K562 (cell line): Measurements from ENCODE around the gene PIGK. TPM values are rescaled to one million over a fixed set of nuclear protein-coding genes. Genes with fewer than 3 reads are reported as not detected.

ENCODE experiments used
- ATAC-seq: fragments of 200-7000 bp; cut with Tn5 transposase; 3 replicates; pipeline ENCODE4 v1.9.1; 2020; ENCODE audit warnings: moderate library complexity
- BruUV-seq: library from RNA; stranded (reverse); fragments of 400-500 nt; replicated peaks from 2 replicates; lab custom pipeline; 2021; lab: Mats Ljungman, UMichigan
- CTCF ChIA-PET: fragments of 300-600 bp; formaldehyde crosslinking; extraction: SDS; loops from one replicate; lab custom pipeline; 2021; ENCODE audit warnings: low intra/inter-chr PET ratio; lab: Yijun Ruan, JAX
- POLR2A ChIA-PET: fragments of 300-600, 350-650 bp; sonication (Branson Sonifier 250); formaldehyde crosslinking; extraction: SDS; loops from one replicate; lab custom pipeline; 2021; ENCODE audit warnings: antibody characterized with exemption, inconsistent platforms; lab: Yijun Ruan, JAX
- DNase-seq, 4 experiments: peaks; one replicate each; pipeline versions ENCODE4 v3.0.0 to v3.0.0-alpha.2; 2011 to 2018; ENCODE audit warnings: low spot score in 3 of 4, mixed read lengths in 3 of 4; ENCODE audit errors: extremely low read depth in 1 of 4
- FAIRE-seq: peaks from 2 replicates; lab custom pipeline; 2011; peaks lifted over from hg19 to GRCh38; lab: Jason Lieb, UNC
- H2AFZ ChIP-seq: 2 replicates; pipeline ENCODE4 v1.6.0; 2011; ENCODE audit warnings: low read depth, low read length, control low read depth, inconsistent platforms
- H3K27ac ChIP-seq: fragments of 200-600 bp; 3 replicates; pipeline ENCODE4 v1.8.0; 2011; ENCODE audit warnings: low read depth, mild to moderate bottlenecking, control low read depth, inconsistent platforms, low read length, moderate library complexity, mixed read lengths; ENCODE audit errors: extremely low read depth
- H3K27me3 ChIP-seq, 2 experiments: fragments of 300-600 bp in 1 of 2; 2 replicates in 1 of 2; 3 replicates in 1 of 2; pipeline versions ENCODE4 v1.6.0 to v1.8.0; 2011; ENCODE audit warnings: inconsistent platforms in 2 of 2, low read length in 2 of 2, mild to moderate bottlenecking in 1 of 2, mixed read lengths in 1 of 2, moderate library complexity in 1 of 2; ENCODE audit not compliant: control insufficient read depth in 2 of 2, insufficient read depth in 2 of 2
- H3K36me3 ChIP-seq: fragments of 300-600 bp; 3 replicates; pipeline ENCODE4 v1.8.0; 2011; ENCODE audit warnings: mild to moderate bottlenecking, low read length, inconsistent platforms; ENCODE audit not compliant: control insufficient read depth, insufficient read depth
- H3K4me1 ChIP-seq, 2 experiments: fragments of 200-600 bp in 1 of 2; replicated peaks in 1 of 2; 2 replicates in 1 of 2; 3 replicates in 1 of 2; pipeline versions ENCODE4 v1.5.1 to v1.8.0; 2011; ENCODE audit warnings: inconsistent platforms in 2 of 2, low read length in 2 of 2, mild to moderate bottlenecking in 1 of 2, mixed read lengths in 1 of 2, moderate library complexity in 1 of 2; ENCODE audit not compliant: control insufficient read depth in 2 of 2, insufficient read depth in 2 of 2
- H3K4me2 ChIP-seq: 2 replicates; pipeline ENCODE4 v1.6.1; 2011; ENCODE audit warnings: low read length, control low read depth, inconsistent platforms, mixed read lengths; ENCODE audit not compliant: insufficient read depth
- H3K4me3 ChIP-seq: fragments of 200-600 bp; sonication (generic), shearing (Covaris generic); 2 replicates; pipeline ENCODE4 v1.5.1; 2016; ENCODE audit warnings: control low read depth, inconsistent platforms
- H3K79me2 ChIP-seq: fragments of 200-600 bp; 3 replicates; pipeline ENCODE4 v1.8.0; 2011; ENCODE audit warnings: low read length, inconsistent platforms; ENCODE audit not compliant: control insufficient read depth, insufficient read depth
- H3K9ac ChIP-seq, 2 experiments: 2 replicates each; pipeline versions ENCODE4 v1.6.0 to v1.6.1; 2011; ENCODE audit warnings: low read depth in 2 of 2, low read length in 2 of 2, control low read depth in 1 of 2, inconsistent platforms in 1 of 2, mild to moderate bottlenecking in 1 of 2, mixed read lengths in 1 of 2; ENCODE audit not compliant: insufficient read depth in 1 of 2
- H3K9me1 ChIP-seq: one replicate; pipeline ENCODE4 v1.6.0; 2011; ENCODE audit warnings: inconsistent platforms, mild to moderate bottlenecking, low read length, moderate library complexity; ENCODE audit not compliant: control insufficient read depth, insufficient read depth
- H3K9me3 ChIP-seq: replicated peaks from 2 replicates; pipeline ENCODE4 v1.5.1; 2011; ENCODE audit warnings: low read depth, low read length, inconsistent platforms; ENCODE audit not compliant: control insufficient read depth, insufficient read depth
- H4K20me1 ChIP-seq: replicated peaks from 2 replicates; pipeline ENCODE4 v1.6.1; 2011; ENCODE audit warnings: low read length, inconsistent platforms, mixed read lengths; ENCODE audit not compliant: control insufficient read depth, insufficient read depth
- CCAR2 ChIP-seq: fragments of 200-400 bp; formaldehyde crosslinking; IDR thresholded peaks from 2 replicates; pipeline ENCODE4 v1.6.1; 2017; ENCODE audit warnings: mild to moderate bottlenecking, low read depth, low read length
- CEBPB ChIP-seq: fragments of 450-650 bp; IDR thresholded peaks from 2 replicates; pipeline ENCODE4 v1.6.1; 2016; ENCODE audit warnings: missing genetic modification characterization, missing compliant biosample characterization
- EP300 ChIP-seq: IDR thresholded peaks from 2 replicates; pipeline ENCODE4 v1.6.1; 2012; ENCODE audit warnings: low read length, improper control_type of control experiment
- ESRRA ChIP-seq: fragments of 450-650 bp; IDR thresholded peaks from 2 replicates; pipeline ENCODE4 v1.6.1; 2014; ENCODE audit warnings: low read depth, mild to moderate bottlenecking, moderate library complexity, borderline replicate concordance
- GABPA ChIP-seq: fragments of 200-800 bp; sonication (Bioruptor generic); conservative IDR thresholded peaks from 2 replicates; pipeline ENCODE4 v1.6.1; 2016; ENCODE audit warnings: low read depth, missing genetic modification characterization, missing compliant biosample characterization
- KDM2B ChIP-seq: fragments of 250-450 bp; sonication (Bioruptor Pico); IDR thresholded peaks from 2 replicates; pipeline ENCODE4 v1.8.0; 2021; ENCODE audit warnings: mild to moderate bottlenecking, moderate library complexity
- MECOM ChIP-seq: fragments of 250-450 bp; sonication (Bioruptor Pico); IDR thresholded peaks from 2 replicates; pipeline ENCODE4 v1.8.0; 2022; ENCODE audit warnings: inconsistent platforms
- NFIX ChIP-seq: fragments of 250-450 bp; sonication (Bioruptor Pico); IDR thresholded peaks from 2 replicates; pipeline ENCODE4 v1.4.0; 2020; ENCODE audit warnings: low read depth, mild to moderate bottlenecking, moderate library complexity
- OTX1 ChIP-seq: fragments of 450-650 bp; formaldehyde crosslinking; IDR thresholded peaks from 2 replicates; pipeline ENCODE4 v1.4.0; 2022; ENCODE audit warnings: mild to moderate bottlenecking
- PHTF2 ChIP-seq: fragments of 250-450 bp; sonication (Bioruptor Pico); IDR thresholded peaks from 2 replicates; pipeline ENCODE4 v1.5.0; 2021; ENCODE audit warnings: mild to moderate bottlenecking
- PURB ChIP-seq: sonication (generic); formaldehyde crosslinking; IDR thresholded peaks from 2 replicates; pipeline ENCODE4 v1.9.0; 2021; ENCODE audit warnings: low read depth, mild to moderate bottlenecking, missing genetic modification reagents
- STAG1 ChIP-seq: sonication (generic); formaldehyde crosslinking; IDR thresholded peaks from 2 replicates; pipeline ENCODE4 v1.5.0; 2020; ENCODE audit warnings: missing genetic modification reagents, borderline replicate concordance
- TAF7 ChIP-seq: fragments of 450-650 bp; IDR thresholded peaks from 2 replicates; pipeline ENCODE4 v1.6.1; 2016; ENCODE audit warnings: missing genetic modification characterization, missing compliant biosample characterization
- ZNF75A ChIP-seq: fragments of 450-650 bp; formaldehyde crosslinking; IDR thresholded peaks from 2 replicates; pipeline ENCODE4 v1.4.0; 2020; ENCODE audit warnings: mild to moderate bottlenecking
- WGBS: fragments of 100-300 bp; shearing (Covaris generic); methylation state at CpG from one replicate; pipeline ENCODE4 v1.1.6; 2016; ENCODE audit warnings: low coverage, mixed read lengths; ENCODE audit not compliant: insufficient coverage; ENCODE audit errors: missing lambda C conversion rate; 5-methylcytosine and 5-hydroxymethylcytosine counted together
- in situ Hi-C: fragments of 300-500 bp; cut with MboI; formaldehyde crosslinking; loops from 4 replicates; pipeline ENCODE4 v1.15.0; 2018; ENCODE audit warnings: inconsistent platforms, mixed read lengths
- intact Hi-C: fragments of 100-400 bp; cut with micrococcal nuclease; formaldehyde crosslinking; loops from 2 replicates; pipeline ENCODE4 v1.14.2; 2022
- polyA plus RNA-seq, 8 experiments: library from polyadenylated mRNA; depleted of rRNA in 4 of 8; stranded (reverse) in 5 of 8; unstranded in 3 of 8; fragments of >200 nt; fragmentation: Nextera tagmentation in 2 of 8; fragmentation: Illumina TruSeq in 1 of 8; extraction: Ambion mirVana in 2 of 8; extraction: Trizol in 1 of 8; gene quantifications; 2 replicates each; pipeline versions ENCODE4 v1.2.1 to v1.2.3, GENCODE V29; 2011 to 2014; ENCODE audit warnings: inconsistent platforms in 1 of 8, missing spikeins in 1 of 8
- total RNA-seq, 7 experiments: library from RNA; depleted of rRNA in 6 of 7; stranded (reverse); fragments of >200 nt in 6 of 7; fragmentation: Illumina TruSeq in 2 of 7; extraction: Trizol in 2 of 7; gene quantifications; 2 replicates each; pipeline versions ENCODE4 v1.2.1 to v1.2.3, GENCODE V29; 2011 to 2021; ENCODE audit warnings: low replicate concordance in 1 of 7
- TF ChIP-seq, protein P1 (sequence below): sonication (generic); formaldehyde crosslinking; IDR thresholded peaks from 2 replicates; pipeline ENCODE4 v1.8.0; 2022; ENCODE audit warnings: missing genetic modification reagents, mild to moderate bottlenecking, moderate library complexity, borderline replicate concordance
- TF ChIP-seq, protein P2 (sequence below): sonication (generic); formaldehyde crosslinking; IDR thresholded peaks from 2 replicates; pipeline ENCODE4 v1.8.0; 2023; ENCODE audit warnings: mild to moderate bottlenecking, missing genetic modification reagents
- TF ChIP-seq, protein P3 (sequence below): IDR thresholded peaks from 2 replicates; pipeline ENCODE4 v1.6.1; 2016; ENCODE audit warnings: missing genetic modification characterization, missing compliant biosample characterization
- TF ChIP-seq, protein P4 (sequence below): sonication (generic); formaldehyde crosslinking; IDR thresholded peaks from 2 replicates; pipeline ENCODE4 v1.8.0; 2022; ENCODE audit warnings: mild to moderate bottlenecking, low read depth, missing genetic modification reagents

PIGK gene
- total and polyA plus RNA-seq, 9 of the 15 experiments (the other 6 are each of a cell fraction or from before 2014, with no cell fraction given), result 15.7 to 59.5 (median 29.9) TPM

DNA sequence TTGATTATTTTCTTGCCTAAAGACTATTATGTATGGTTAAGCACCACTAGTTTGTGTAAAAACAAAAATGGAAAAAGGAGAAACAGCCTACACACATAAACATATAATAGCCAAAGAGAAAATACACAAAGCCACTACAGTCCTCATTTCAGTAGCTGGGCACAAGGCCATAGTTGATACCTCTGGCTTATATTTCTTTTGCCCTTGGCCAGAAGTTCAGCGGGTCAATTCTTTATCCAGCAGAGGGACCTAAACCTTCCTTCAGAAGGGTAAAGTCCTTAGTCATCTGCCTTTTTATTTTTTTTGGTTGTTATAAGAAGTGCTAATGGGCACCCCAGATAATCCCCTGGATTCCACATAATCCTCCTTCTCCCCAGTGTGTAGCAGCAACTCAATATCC lies 134.1 kb downstream of the PIGK start:
- POLR2A ChIA-PET, result no interaction called here
- no TSS peak for BruUV-seq
- TF ChIP-seq TAF7 (tag), result no peak
- TF ChIP-seq, protein P1, sequence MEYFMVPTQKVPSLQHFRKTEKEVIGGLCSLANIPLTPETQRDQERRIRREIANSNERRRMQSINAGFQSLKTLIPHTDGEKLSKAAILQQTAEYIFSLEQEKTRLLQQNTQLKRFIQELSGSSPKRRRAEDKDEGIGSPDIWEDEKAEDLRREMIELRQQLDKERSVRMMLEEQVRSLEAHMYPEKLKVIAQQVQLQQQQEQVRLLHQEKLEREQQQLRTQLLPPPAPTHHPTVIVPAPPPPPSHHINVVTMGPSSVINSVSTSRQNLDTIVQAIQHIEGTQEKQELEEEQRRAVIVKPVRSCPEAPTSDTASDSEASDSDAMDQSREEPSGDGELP (CRISPR knock-in tag), result no peak
- TF ChIP-seq EP300, result no peak
- TF ChIP-seq, protein P2, sequence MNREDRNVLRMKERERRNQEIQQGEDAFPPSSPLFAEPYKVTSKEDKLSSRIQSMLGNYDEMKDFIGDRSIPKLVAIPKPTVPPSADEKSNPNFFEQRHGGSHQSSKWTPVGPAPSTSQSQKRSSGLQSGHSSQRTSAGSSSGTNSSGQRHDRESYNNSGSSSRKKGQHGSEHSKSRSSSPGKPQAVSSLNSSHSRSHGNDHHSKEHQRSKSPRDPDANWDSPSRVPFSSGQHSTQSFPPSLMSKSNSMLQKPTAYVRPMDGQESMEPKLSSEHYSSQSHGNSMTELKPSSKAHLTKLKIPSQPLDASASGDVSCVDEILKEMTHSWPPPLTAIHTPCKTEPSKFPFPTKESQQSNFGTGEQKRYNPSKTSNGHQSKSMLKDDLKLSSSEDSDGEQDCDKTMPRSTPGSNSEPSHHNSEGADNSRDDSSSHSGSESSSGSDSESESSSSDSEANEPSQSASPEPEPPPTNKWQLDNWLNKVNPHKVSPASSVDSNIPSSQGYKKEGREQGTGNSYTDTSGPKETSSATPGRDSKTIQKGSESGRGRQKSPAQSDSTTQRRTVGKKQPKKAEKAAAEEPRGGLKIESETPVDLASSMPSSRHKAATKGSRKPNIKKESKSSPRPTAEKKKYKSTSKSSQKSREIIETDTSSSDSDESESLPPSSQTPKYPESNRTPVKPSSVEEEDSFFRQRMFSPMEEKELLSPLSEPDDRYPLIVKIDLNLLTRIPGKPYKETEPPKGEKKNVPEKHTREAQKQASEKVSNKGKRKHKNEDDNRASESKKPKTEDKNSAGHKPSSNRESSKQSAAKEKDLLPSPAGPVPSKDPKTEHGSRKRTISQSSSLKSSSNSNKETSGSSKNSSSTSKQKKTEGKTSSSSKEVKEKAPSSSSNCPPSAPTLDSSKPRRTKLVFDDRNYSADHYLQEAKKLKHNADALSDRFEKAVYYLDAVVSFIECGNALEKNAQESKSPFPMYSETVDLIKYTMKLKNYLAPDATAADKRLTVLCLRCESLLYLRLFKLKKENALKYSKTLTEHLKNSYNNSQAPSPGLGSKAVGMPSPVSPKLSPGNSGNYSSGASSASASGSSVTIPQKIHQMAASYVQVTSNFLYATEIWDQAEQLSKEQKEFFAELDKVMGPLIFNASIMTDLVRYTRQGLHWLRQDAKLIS (CRISPR knock-in tag), result no peak
- TF ChIP-seq NFIX, result no peak
- TF ChIP-seq, protein P3, sequence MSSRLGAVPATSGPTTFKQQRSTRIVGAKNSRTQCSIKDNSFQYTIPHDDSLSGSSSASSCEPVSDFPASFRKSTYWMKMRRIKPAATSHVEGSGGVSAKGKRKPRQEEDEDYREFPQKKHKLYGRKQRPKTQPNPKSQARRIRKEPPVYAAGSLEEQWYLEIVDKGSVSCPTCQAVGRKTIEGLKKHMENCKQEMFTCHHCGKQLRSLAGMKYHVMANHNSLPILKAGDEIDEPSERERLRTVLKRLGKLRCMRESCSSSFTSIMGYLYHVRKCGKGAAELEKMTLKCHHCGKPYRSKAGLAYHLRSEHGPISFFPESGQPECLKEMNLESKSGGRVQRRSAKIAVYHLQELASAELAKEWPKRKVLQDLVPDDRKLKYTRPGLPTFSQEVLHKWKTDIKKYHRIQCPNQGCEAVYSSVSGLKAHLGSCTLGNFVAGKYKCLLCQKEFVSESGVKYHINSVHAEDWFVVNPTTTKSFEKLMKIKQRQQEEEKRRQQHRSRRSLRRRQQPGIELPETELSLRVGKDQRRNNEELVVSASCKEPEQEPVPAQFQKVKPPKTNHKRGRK (tag), result no peak
- TF ChIP-seq KDM2B (CRISPR knock-in tag), result no peak
- TF ChIP-seq, protein P4, sequence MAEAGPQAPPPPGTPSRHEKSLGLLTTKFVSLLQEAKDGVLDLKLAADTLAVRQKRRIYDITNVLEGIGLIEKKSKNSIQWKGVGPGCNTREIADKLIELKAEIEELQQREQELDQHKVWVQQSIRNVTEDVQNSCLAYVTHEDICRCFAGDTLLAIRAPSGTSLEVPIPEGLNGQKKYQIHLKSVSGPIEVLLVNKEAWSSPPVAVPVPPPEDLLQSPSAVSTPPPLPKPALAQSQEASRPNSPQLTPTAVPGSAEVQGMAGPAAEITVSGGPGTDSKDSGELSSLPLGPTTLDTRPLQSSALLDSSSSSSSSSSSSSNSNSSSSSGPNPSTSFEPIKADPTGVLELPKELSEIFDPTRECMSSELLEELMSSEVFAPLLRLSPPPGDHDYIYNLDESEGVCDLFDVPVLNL, result no peak
- TF ChIP-seq PURB (CRISPR knock-in tag), result no peak
- no peak for TF ChIP-seq ESRRA
- no peak for TF ChIP-seq ZNF75A
- no peak for TF ChIP-seq STAG1 (CRISPR knock-in tag)
- TF ChIP-seq OTX1 (CRISPR knock-in tag), result no peak
- TF ChIP-seq MECOM (CRISPR knock-in tag), result no peak
- no peak for TF ChIP-seq GABPA
- no peak for TF ChIP-seq CEBPB
- TF ChIP-seq CCAR2, result no peak
- TF ChIP-seq PHTF2 (CRISPR knock-in tag), result no peak

More for the DNA sequence above, 134.1 kb downstream of the PIGK start:
- Histone ChIP-seq H3K9me1 (no peaks in the 10 kb centered on the region), H2AFZ (no peak overlapping the region), H3K4me3 (no peak overlapping the region), H3K4me1 (no peaks in the 10 kb centered on the region), H3K4me2 (no peak overlapping the region), H3K9me3 (no peaks in the 10 kb centered on the region), H4K20me1 (no peaks in the 10 kb centered on the region), H3K27me3 (no peaks in the 10 kb centered on the region), H3K27ac (no peak overlapping the region), H3K36me3 (no peaks in the 10 kb centered on the region), H3K79me2 (no peaks in the 10 kb centered on the region), H3K9ac (no peak overlapping the region)
- WGBS, result 7% methylated on average over 1 of the region's 1 CpG
- CTCF ChIA-PET, result no interaction called here
- intact Hi-C loops (no loop called here), in situ Hi-C loops (no loop called here)
- ATAC-seq (no peak), FAIRE-seq (no peak), DNase-seq (no peak)
